SU-DHL-6 (cell line): ENCODE measurements around the gene ABCB4.

Experiments used
- H2AFZ ChIP-seq: fragments of 200-600 bp; sonication (generic); 2 replicates; pipeline ENCODE4 v1.6.1; 2014; ENCODE audit warnings: low read depth, mild to moderate bottlenecking, moderate library complexity, mixed read lengths, antibody characterized with exemption, low read length; ENCODE audit not compliant: severe bottlenecking
- H3F3A ChIP-seq: fragments of 200-600 bp; shearing (Covaris generic); 2 replicates; pipeline ENCODE4 v1.6.0; 2016; ENCODE audit warnings: antibody characterized with exemption, mild to moderate bottlenecking; ENCODE audit not compliant: insufficient read depth
- H3K27ac ChIP-seq: fragments of 200-600 bp; sonication (generic); 2 replicates; pipeline ENCODE4 v1.5.1; 2016; ENCODE audit warnings: low read depth, mild to moderate bottlenecking, low read length, moderate library complexity, mixed read lengths
- H3K27me3 ChIP-seq: fragments of 200-600 bp; sonication (generic), shearing (Covaris generic); 2 replicates; pipeline ENCODE4 v1.6.0; 2014; ENCODE audit warnings: mild to moderate bottlenecking, low read length
- H3K36me3 ChIP-seq: fragments of 200-600 bp; sonication (generic); 2 replicates; pipeline ENCODE4 v1.6.1; 2014; ENCODE audit warnings: mild to moderate bottlenecking, low read length, mixed read lengths
- H3K4me2 ChIP-seq: fragments of 300-600, 200-600 bp; shearing (Covaris generic), sonication (generic); 2 replicates; pipeline ENCODE4 v1.6.0; 2014; ENCODE audit warnings: low read length, low read depth, mild to moderate bottlenecking; ENCODE audit not compliant: poor library complexity, severe bottlenecking
- H3K4me3 ChIP-seq: fragments of 200-600 bp; sonication (generic); 2 replicates; pipeline ENCODE4 v1.5.1; 2014; ENCODE audit warnings: antibody characterized with exemption, low read length, mild to moderate bottlenecking, mixed read lengths; ENCODE audit not compliant: insufficient read depth, poor library complexity, severe bottlenecking
- H3K79me2 ChIP-seq: fragments of 200-600 bp; sonication (generic); 2 replicates; pipeline ENCODE4 v1.6.1; 2014; ENCODE audit warnings: mild to moderate bottlenecking, low read length, moderate library complexity; ENCODE audit not compliant: insufficient read depth
- H3K9ac ChIP-seq: fragments of 200-600 bp; sonication (generic); 2 replicates; pipeline ENCODE4 v1.7.0; 2014; ENCODE audit warnings: mild to moderate bottlenecking, low read length
- H3K9me2 ChIP-seq: fragments of 200-600 bp; sonication (generic); replicated peaks from 2 replicates; pipeline ENCODE4 v1.6.1; 2014; ENCODE audit warnings: low read length; ENCODE audit not compliant: insufficient read depth
- H3K9me3 ChIP-seq: fragments of 200-600 bp; sonication (generic); 2 replicates; pipeline ENCODE4 v1.6.1; 2014; ENCODE audit warnings: low read length, mixed read lengths; ENCODE audit not compliant: insufficient read depth
- H4K20me1 ChIP-seq: fragments of 200-600 bp; sonication (generic); 2 replicates; pipeline ENCODE4 v1.6.1; 2014; ENCODE audit warnings: low read depth, mild to moderate bottlenecking, antibody characterized with exemption, low read length, moderate library complexity, mixed read lengths
- EZH2phosphoT487 ChIP-seq: fragments of 200-600 bp; sonication (generic), shearing (Covaris generic); conservative IDR thresholded peaks from 2 replicates; pipeline ENCODE4 v1.6.1; 2018; ENCODE audit warnings: mild to moderate bottlenecking, antibody characterized with exemption, low read length, moderate library complexity, mixed read lengths
- TF ChIP-seq, protein P1 (sequence below): fragments of 200-600 bp; sonication (generic); IDR thresholded peaks from one replicate; pipeline ENCODE4 v1.5.1; 2017; ENCODE audit warnings: antibody characterized with exemption, mild to moderate bottlenecking, low read length, moderate library complexity; ENCODE audit not compliant: insufficient read depth, poor library complexity, severe bottlenecking

The ABCB4 gene

GRCh38 chr7:87364246-87364645 is 111.2 kb downstream of the ABCB4 start:
- Histone ChIP-seq H3K27ac (no peak overlapping the region), H2AFZ (no peak overlapping the region), H3K4me3 (no peak overlapping the region), H3K79me2 (no peaks in the 10 kb centered on the region), H3K27me3 (no peaks in the 10 kb centered on the region), H3K9ac (no peak overlapping the region), H3K9me3 (no peaks in the 10 kb centered on the region), H3K9me2 (no peaks in the 10 kb centered on the region), H3K36me3 (peaks cover 4% of the 10 kb centered on the region; the same call in 1 of the 2 replicates), H3K4me2 (no peak overlapping the region), H3F3A (no peaks in the 10 kb centered on the region), H4K20me1 (no peaks in the 10 kb centered on the region)
- TF ChIP-seq, protein P1, sequence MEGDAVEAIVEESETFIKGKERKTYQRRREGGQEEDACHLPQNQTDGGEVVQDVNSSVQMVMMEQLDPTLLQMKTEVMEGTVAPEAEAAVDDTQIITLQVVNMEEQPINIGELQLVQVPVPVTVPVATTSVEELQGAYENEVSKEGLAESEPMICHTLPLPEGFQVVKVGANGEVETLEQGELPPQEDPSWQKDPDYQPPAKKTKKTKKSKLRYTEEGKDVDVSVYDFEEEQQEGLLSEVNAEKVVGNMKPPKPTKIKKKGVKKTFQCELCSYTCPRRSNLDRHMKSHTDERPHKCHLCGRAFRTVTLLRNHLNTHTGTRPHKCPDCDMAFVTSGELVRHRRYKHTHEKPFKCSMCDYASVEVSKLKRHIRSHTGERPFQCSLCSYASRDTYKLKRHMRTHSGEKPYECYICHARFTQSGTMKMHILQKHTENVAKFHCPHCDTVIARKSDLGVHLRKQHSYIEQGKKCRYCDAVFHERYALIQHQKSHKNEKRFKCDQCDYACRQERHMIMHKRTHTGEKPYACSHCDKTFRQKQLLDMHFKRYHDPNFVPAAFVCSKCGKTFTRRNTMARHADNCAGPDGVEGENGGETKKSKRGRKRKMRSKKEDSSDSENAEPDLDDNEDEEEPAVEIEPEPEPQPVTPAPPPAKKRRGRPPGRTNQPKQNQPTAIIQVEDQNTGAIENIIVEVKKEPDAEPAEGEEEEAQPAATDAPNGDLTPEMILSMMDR: no peak
- no peak for TF ChIP-seq EZH2phosphoT487

GRCh38 chr7:87363342-87363741 is 112.1 kb downstream of the ABCB4 start:
- Histone ChIP-seq H3K27ac (no peak overlapping the region), H3K27me3 (no peaks in the 10 kb centered on the region), H2AFZ (no peak overlapping the region), H3K9me2 (no peaks in the 10 kb centered on the region), H3K9ac (no peak overlapping the region), H3K4me3 (no peak overlapping the region), H3K36me3 (peaks cover 4% of the 10 kb centered on the region; the same call in 1 of the 2 replicates), H3K79me2 (no peaks in the 10 kb centered on the region), H4K20me1 (no peaks in the 10 kb centered on the region), H3K9me3 (no peaks in the 10 kb centered on the region), H3K4me2 (no peak overlapping the region), H3F3A (no peaks in the 10 kb centered on the region)
- TF ChIP-seq, protein P1: no peak
- no peak for TF ChIP-seq EZH2phosphoT487

- no peaks in the 10 kb centered on the region for H3K79me2 ChIP-seq
- no peaks in the 10 kb centered on the region for H4K20me1 ChIP-seq
- H3K27ac ChIP-seq: no peak overlapping the region
- no peak overlapping the region for H2AFZ ChIP-seq
- H3K36me3 ChIP-seq: peaks cover 6% of the 10 kb centered on the region; the same call in 1 of the 2 replicates
- H3F3A ChIP-seq: no peaks in the 10 kb centered on the region
- no peak overlapping the region for H3K4me3 ChIP-seq
- TF ChIP-seq, protein P1: no peak
- no peak for TF ChIP-seq EZH2phosphoT487
- H3K9me3 ChIP-seq: no peaks in the 10 kb centered on the region
- no peak overlapping the region for H3K9ac ChIP-seq
- H3K9me2 ChIP-seq: no peaks in the 10 kb centered on the region
- no peak overlapping the region for H3K4me2 ChIP-seq
- H3K27me3 ChIP-seq: no peaks in the 10 kb centered on the region
These were observed 114.2 kb downstream of the ABCB4 start for GRCh38 chr7:87361320-87361719.
